Parathyroid adenoma (tissue), 2 donors: ENCODE measurements around the gene TPD52L1.

Experiments used
- H2AFZ ChIP-seq: fragments of 300-600 bp; sonication (generic); one replicate; pipeline ENCODE4 v1.7.0; 2017; ENCODE audit warnings: antibody characterized with exemption, mild to moderate bottlenecking
- H3K27ac ChIP-seq: fragments of 300-600 bp; sonication (generic); one replicate; pipeline ENCODE4 v1.7.0; 2017
- H3K27me3 ChIP-seq: fragments of 300-600 bp; sonication (generic); one replicate; pipeline ENCODE4 v1.7.0; 2017; ENCODE audit warnings: low read length; ENCODE audit not compliant: control insufficient read depth, insufficient read depth
- H3K36me3 ChIP-seq: fragments of 300-600 bp; sonication (generic); one replicate; pipeline ENCODE4 v1.7.0; 2017; ENCODE audit warnings: low read length; ENCODE audit not compliant: control insufficient read depth, insufficient read depth
- H3K4me1 ChIP-seq: fragments of 300-600 bp; sonication (generic); one replicate; pipeline ENCODE4 v1.7.0; 2017; ENCODE audit warnings: control low read depth
- H3K4me2 ChIP-seq: fragments of 300-600 bp; sonication (generic); one replicate; pipeline ENCODE4 v1.7.0; 2017; ENCODE audit warnings: low read length
- H3K4me3 ChIP-seq: fragments of 300-600 bp; sonication (generic); one replicate; pipeline ENCODE4 v1.7.0; 2017; ENCODE audit warnings: low read depth, low read length
- H3K79me2 ChIP-seq: fragments of 300-600 bp; sonication (generic); one replicate; pipeline ENCODE4 v1.7.0; 2017; ENCODE audit warnings: control low read depth
- H3K9ac ChIP-seq: fragments of 300-600 bp; sonication (generic); one replicate; pipeline ENCODE4 v1.7.0; 2017; ENCODE audit warnings: mild to moderate bottlenecking
- H3K9me3 ChIP-seq: fragments of 300-600 bp; sonication (generic); one replicate; pipeline ENCODE4 v1.7.0; 2017; ENCODE audit warnings: low read length; ENCODE audit not compliant: control insufficient read depth
- TF ChIP-seq, protein P1 (sequence below): fragments of 300-600 bp; sonication (generic); IDR thresholded peaks from one replicate; pipeline ENCODE4 v1.7.0; 2017; ENCODE audit warnings: antibody characterized with exemption, mild to moderate bottlenecking
- donor health status: primary hyperparathyroidism.

The TPD52L1 gene

GRCh38 chr6:125208625-125209249, 55.2 kb downstream of the TPD52L1 start:
- no peaks in the 10 kb centered on the region for H3K9me3 ChIP-seq
- H3K4me1 ChIP-seq = peaks cover 7% of the 10 kb centered on the region
- H2AFZ ChIP-seq = no peak overlapping the region
- H3K36me3 ChIP-seq = no peaks in the 10 kb centered on the region
- no peak overlapping the region for H3K27ac ChIP-seq
- H3K4me2 ChIP-seq = no peak overlapping the region
- H3K27me3 ChIP-seq = no peaks in the 10 kb centered on the region
- no peak overlapping the region for H3K9ac ChIP-seq
- H3K4me3 ChIP-seq = no peak overlapping the region
- TF ChIP-seq, protein P1, sequence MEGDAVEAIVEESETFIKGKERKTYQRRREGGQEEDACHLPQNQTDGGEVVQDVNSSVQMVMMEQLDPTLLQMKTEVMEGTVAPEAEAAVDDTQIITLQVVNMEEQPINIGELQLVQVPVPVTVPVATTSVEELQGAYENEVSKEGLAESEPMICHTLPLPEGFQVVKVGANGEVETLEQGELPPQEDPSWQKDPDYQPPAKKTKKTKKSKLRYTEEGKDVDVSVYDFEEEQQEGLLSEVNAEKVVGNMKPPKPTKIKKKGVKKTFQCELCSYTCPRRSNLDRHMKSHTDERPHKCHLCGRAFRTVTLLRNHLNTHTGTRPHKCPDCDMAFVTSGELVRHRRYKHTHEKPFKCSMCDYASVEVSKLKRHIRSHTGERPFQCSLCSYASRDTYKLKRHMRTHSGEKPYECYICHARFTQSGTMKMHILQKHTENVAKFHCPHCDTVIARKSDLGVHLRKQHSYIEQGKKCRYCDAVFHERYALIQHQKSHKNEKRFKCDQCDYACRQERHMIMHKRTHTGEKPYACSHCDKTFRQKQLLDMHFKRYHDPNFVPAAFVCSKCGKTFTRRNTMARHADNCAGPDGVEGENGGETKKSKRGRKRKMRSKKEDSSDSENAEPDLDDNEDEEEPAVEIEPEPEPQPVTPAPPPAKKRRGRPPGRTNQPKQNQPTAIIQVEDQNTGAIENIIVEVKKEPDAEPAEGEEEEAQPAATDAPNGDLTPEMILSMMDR = no peak
- H3K79me2 ChIP-seq = peaks cover 3% of the 10 kb centered on the region

GRCh38 chr6:125210667-125211066, 57.1 kb downstream of the TPD52L1 start:
- no peak overlapping the region for H3K4me2 ChIP-seq
- no peak overlapping the region for H3K4me3 ChIP-seq
- H3K4me1 ChIP-seq = peaks cover 11% of the 10 kb centered on the region
- no peak overlapping the region for H3K27ac ChIP-seq
- H3K36me3 ChIP-seq = no peaks in the 10 kb centered on the region
- peaks cover 3% of the 10 kb centered on the region for H3K79me2 ChIP-seq
- TF ChIP-seq, protein P1 = no peak
- H3K9ac ChIP-seq = no peak overlapping the region
- no peaks in the 10 kb centered on the region for H3K9me3 ChIP-seq
- no peak overlapping the region for H2AFZ ChIP-seq
- H3K27me3 ChIP-seq = no peaks in the 10 kb centered on the region

- Histone ChIP-seq H3K4me3 (no peak overlapping the region), H2AFZ (no peak overlapping the region), H3K27me3 (no peaks in the 10 kb centered on the region), H3K79me2 (peaks cover 3% of the 10 kb centered on the region), H3K9ac (no peak overlapping the region), H3K27ac (no peak overlapping the region), H3K4me2 (no peak overlapping the region), H3K4me1 (peaks cover 14% of the 10 kb centered on the region), H3K36me3 (no peaks in the 10 kb centered on the region), H3K9me3 (no peaks in the 10 kb centered on the region)
- TF ChIP-seq, protein P1 = no peak
Observed at GRCh38 chr6:125211352-125211751, 57.8 kb downstream of the TPD52L1 start.

- no peak overlapping the region for H3K27ac ChIP-seq
- no peaks in the 10 kb centered on the region for H3K9me3 ChIP-seq
- peaks cover 3% of the 10 kb centered on the region for H3K79me2 ChIP-seq
- no peaks in the 10 kb centered on the region for H3K36me3 ChIP-seq
- peaks cover 14% of the 10 kb centered on the region for H3K4me1 ChIP-seq
- H3K27me3 ChIP-seq = no peaks in the 10 kb centered on the region
- H2AFZ ChIP-seq = no peak overlapping the region
- no peak overlapping the region for H3K9ac ChIP-seq
- no peak overlapping the region for H3K4me3 ChIP-seq
- TF ChIP-seq, protein P1 = no peak
- no peak overlapping the region for H3K4me2 ChIP-seq
Observed at GRCh38 chr6:125212377-125212776, 58.8 kb downstream of the TPD52L1 start.

DNA sequence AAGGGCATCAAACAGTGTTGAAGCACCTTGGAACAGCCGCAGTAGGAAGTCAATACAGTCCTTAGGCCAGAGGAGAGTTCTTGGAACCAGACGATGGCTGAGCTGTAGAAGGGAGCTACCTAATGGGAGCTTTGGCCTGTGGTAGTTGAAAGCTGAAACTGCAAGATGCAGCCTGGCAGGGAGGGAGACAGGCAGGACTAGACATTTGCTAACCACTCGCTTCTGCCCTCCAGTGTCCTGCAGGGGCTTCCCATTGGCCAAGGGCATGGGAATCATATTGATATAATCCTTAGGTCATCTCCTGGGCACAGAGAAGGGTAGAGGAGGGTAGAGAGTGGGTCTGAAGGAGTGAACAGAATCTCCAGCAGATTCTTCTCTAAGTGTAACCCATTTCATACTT, 60.4 kb downstream of the TPD52L1 start:
- Histone ChIP-seq H3K27ac (no peak overlapping the region), H2AFZ (peak overlapping the region; percentile 51), H3K4me3 (no peak overlapping the region), H3K9me3 (no peaks in the 10 kb centered on the region), H3K79me2 (peaks cover 3% of the 10 kb centered on the region), H3K4me1 (peaks cover 14% of the 10 kb centered on the region), H3K36me3 (no peaks in the 10 kb centered on the region), H3K9ac (no peak overlapping the region), H3K27me3 (no peaks in the 10 kb centered on the region), H3K4me2 (no peak overlapping the region)
- TF ChIP-seq, protein P1 = peak; percentile 30
